ENCODE data around the gene SORCS1.

The SORCS1 gene

GRCh38 chr10:106981452-106982075 lies 182.9 kb downstream of the SORCS1 start:
- peaks cover 2% of the 10 kb centered on the region for H3K36me3 Mint-ChIP-seq (ENCODE audit: low read depth)
- peak overlapping the region; percentile 66 to 89 (median 74) for H3K27ac Mint-ChIP-seq
- TF ChIP-seq CTCF (IDR thresholded peaks at IDR 0.05; ENCODE audit: unreplicated experiment in 3 of 3), result no peak
- peaks cover 19% of the 10 kb centered on the region for H3K4me1 Mint-ChIP-seq
- peaks cover 37% of the 10 kb centered on the region for H3K27me3 Mint-ChIP-seq (ENCODE audit: low read depth)
- H3K4me3 Mint-ChIP-seq, result no peak overlapping the region
- H3K9me3 Mint-ChIP-seq, result peaks cover 2% of the 10 kb centered on the region

GRCh38 chr10:106980495-106981451 lies 183.7 kb downstream of the SORCS1 start:
- peak overlapping the region; percentile 66 to 89 (median 74) for H3K27ac Mint-ChIP-seq
- H3K4me1 Mint-ChIP-seq, result peaks cover 19% of the 10 kb centered on the region
- peaks cover 3% of the 10 kb centered on the region for H3K36me3 Mint-ChIP-seq (ENCODE audit: low read depth)
- peak in 1 of 3 experiments; percentile 5 for TF ChIP-seq CTCF (IDR thresholded peaks at IDR 0.05; ENCODE audit: unreplicated experiment in 3 of 3)
- H3K27me3 Mint-ChIP-seq (ENCODE audit: low read depth), result peaks cover 39% of the 10 kb centered on the region
- H3K4me3 Mint-ChIP-seq, result no peak overlapping the region
- H3K9me3 Mint-ChIP-seq, result peaks cover 2% of the 10 kb centered on the region

- peaks cover 19% of the 10 kb centered on the region for H3K4me1 Mint-ChIP-seq
- peaks cover 2% of the 10 kb centered on the region for H3K9me3 Mint-ChIP-seq
- H3K27me3 Mint-ChIP-seq (ENCODE audit: low read depth), result peaks cover 41% of the 10 kb centered on the region
- no peak overlapping the region for H3K4me3 Mint-ChIP-seq
- peak overlapping the region in 1 of 3 experiments; percentile 89 for H3K27ac Mint-ChIP-seq
- peaks cover 3% of the 10 kb centered on the region for H3K36me3 Mint-ChIP-seq (ENCODE audit: low read depth)
- TF ChIP-seq CTCF (IDR thresholded peaks at IDR 0.05; ENCODE audit: unreplicated experiment in 3 of 3), result no peak
Measured at GRCh38 chr10:106978756-106979155, 185.8 kb downstream of the SORCS1 start.

GRCh38 chr10:106973716-106974115 lies 190.8 kb downstream of the SORCS1 start:
- no peak overlapping the region for H3K4me3 Mint-ChIP-seq
- H3K4me1 Mint-ChIP-seq, result peaks cover 13% of the 10 kb centered on the region
- H3K27ac Mint-ChIP-seq, result no peak overlapping the region
- H3K9me3 Mint-ChIP-seq, result peaks cover 2% of the 10 kb centered on the region
- peaks cover 20% of the 10 kb centered on the region for H3K27me3 Mint-ChIP-seq (ENCODE audit: low read depth)
- TF ChIP-seq CTCF (IDR thresholded peaks at IDR 0.05; ENCODE audit: unreplicated experiment in 3 of 3), result no peak
- H3K36me3 Mint-ChIP-seq (ENCODE audit: low read depth), result peaks cover 3% of the 10 kb centered on the region

GRCh38 chr10:106973288-106973687 lies 191.2 kb downstream of the SORCS1 start:
- Mint-ChIP-seq H3K9me3 (peaks cover 2% of the 10 kb centered on the region), H3K27me3 (ENCODE audit: low read depth) (peaks cover 20% of the 10 kb centered on the region)
- TF ChIP-seq CTCF (IDR thresholded peaks at IDR 0.05; ENCODE audit: unreplicated experiment in 3 of 3), result no peak

More at GRCh38 chr10:106973288-106973687, 191.2 kb downstream of the SORCS1 start:
- Mint-ChIP-seq H3K36me3 (ENCODE audit: low read depth) (peaks cover 3% of the 10 kb centered on the region), H3K27ac (no peak overlapping the region), H3K4me3 (no peak overlapping the region), H3K4me1 (peaks cover 13% of the 10 kb centered on the region)

Data from nephron (organoid).